Progenitor cell of endocrine pancreas (in vitro differentiated cells): Measurements from ENCODE around the gene SLITRK4. TPM values are rescaled to one million over a fixed set of nuclear protein-coding genes. Genes with fewer than 3 reads are reported as not detected.
A peak's percentile ranks its signal among the peaks of the same experiment; 100 is the strongest.

ENCODE experiments used
- DNase-seq: peaks from one replicate; pipeline ENCODE4 v3.0.0; 2021; ENCODE audit warnings: low spot score; ENCODE audit not compliant: unreplicated experiment
- H3K27ac Mint-ChIP-seq: 2 replicates; pipeline ENCODE4 v1.8.0; 2021; ENCODE audit warnings: mild to moderate bottlenecking, moderate library complexity, mixed read lengths
- H3K27me3 Mint-ChIP-seq: 2 replicates; pipeline ENCODE4 v1.8.0; 2021; ENCODE audit warnings: mixed read lengths
- H3K36me3 Mint-ChIP-seq: 2 replicates; pipeline ENCODE4 v1.8.0; 2022; ENCODE audit warnings: mixed read lengths; ENCODE audit not compliant: insufficient read depth
- H3K4me1 Mint-ChIP-seq: 2 replicates; pipeline ENCODE4 v1.8.0; 2021; ENCODE audit warnings: low read depth, mixed read lengths
- H3K4me3 Mint-ChIP-seq: 2 replicates; pipeline ENCODE4 v1.8.0; 2021; ENCODE audit warnings: low read depth, mild to moderate bottlenecking, moderate library complexity, mixed read lengths
- H3K9me3 Mint-ChIP-seq: 2 replicates; pipeline ENCODE4 v1.8.0; 2021; ENCODE audit warnings: low read depth, mixed read lengths
- CTCF ChIP-seq: fragments of 200-600 bp; sonication (generic); IDR thresholded peaks from one replicate; pipeline ENCODE4 v1.5.0; 2021; ENCODE audit warnings: antibody characterized with exemption, mild to moderate bottlenecking; ENCODE audit not compliant: unreplicated experiment
- long read RNA-seq: library from polyadenylated mRNA; unstranded; transcript quantifications from one replicate; pipeline ENCODE4 v2.0.0, GENCODE V29; 2020
- total RNA-seq: library from RNA; stranded (reverse); gene quantifications from 2 replicates; pipeline ENCODE4 v1.2.1, GENCODE V29; 2021

SLITRK4 gene, protein sequence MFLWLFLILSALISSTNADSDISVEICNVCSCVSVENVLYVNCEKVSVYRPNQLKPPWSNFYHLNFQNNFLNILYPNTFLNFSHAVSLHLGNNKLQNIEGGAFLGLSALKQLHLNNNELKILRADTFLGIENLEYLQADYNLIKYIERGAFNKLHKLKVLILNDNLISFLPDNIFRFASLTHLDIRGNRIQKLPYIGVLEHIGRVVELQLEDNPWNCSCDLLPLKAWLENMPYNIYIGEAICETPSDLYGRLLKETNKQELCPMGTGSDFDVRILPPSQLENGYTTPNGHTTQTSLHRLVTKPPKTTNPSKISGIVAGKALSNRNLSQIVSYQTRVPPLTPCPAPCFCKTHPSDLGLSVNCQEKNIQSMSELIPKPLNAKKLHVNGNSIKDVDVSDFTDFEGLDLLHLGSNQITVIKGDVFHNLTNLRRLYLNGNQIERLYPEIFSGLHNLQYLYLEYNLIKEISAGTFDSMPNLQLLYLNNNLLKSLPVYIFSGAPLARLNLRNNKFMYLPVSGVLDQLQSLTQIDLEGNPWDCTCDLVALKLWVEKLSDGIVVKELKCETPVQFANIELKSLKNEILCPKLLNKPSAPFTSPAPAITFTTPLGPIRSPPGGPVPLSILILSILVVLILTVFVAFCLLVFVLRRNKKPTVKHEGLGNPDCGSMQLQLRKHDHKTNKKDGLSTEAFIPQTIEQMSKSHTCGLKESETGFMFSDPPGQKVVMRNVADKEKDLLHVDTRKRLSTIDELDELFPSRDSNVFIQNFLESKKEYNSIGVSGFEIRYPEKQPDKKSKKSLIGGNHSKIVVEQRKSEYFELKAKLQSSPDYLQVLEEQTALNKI
- total RNA-seq: 14.5 and 15.7 TPM in 2 replicates
- long read RNA-seq, transcript SLITRK4-202 (2 exons, 3,074 nt): minor isoform, 18 of 70 reads
- long read RNA-seq, transcript SLITRK4-201 (2 exons, 3,357 nt): major isoform, 41 of 70 reads
- long read RNA-seq, partial matches to known transcripts: 0 of 70 reads
- long read RNA-seq, other reads (novel, unspliced or antisense): 11 of 70 reads

- peak; percentile 30 for DNase-seq
- H3K36me3 Mint-ChIP-seq: peaks cover 2% of the 10 kb centered on the region
- peaks cover 8% of the 10 kb centered on the region for H3K4me1 Mint-ChIP-seq
- H3K9me3 Mint-ChIP-seq: peaks cover 6% of the 10 kb centered on the region
- H3K27me3 Mint-ChIP-seq: no peaks in the 10 kb centered on the region
- H3K27ac Mint-ChIP-seq: peak within 1 kb of the TSS; percentile 92
- H3K4me3 Mint-ChIP-seq: peak within 1 kb of the TSS; percentile 87
- no peak for TF ChIP-seq CTCF
Observed at GRCh38 chrX:143635915-143636314, at the start of gene SLITRK4. TSS of gene SLITRK4 (minus strand) at chrX:143636101. CDS start at chrX:143631108, 4,993 bp downstream.

DNA sequence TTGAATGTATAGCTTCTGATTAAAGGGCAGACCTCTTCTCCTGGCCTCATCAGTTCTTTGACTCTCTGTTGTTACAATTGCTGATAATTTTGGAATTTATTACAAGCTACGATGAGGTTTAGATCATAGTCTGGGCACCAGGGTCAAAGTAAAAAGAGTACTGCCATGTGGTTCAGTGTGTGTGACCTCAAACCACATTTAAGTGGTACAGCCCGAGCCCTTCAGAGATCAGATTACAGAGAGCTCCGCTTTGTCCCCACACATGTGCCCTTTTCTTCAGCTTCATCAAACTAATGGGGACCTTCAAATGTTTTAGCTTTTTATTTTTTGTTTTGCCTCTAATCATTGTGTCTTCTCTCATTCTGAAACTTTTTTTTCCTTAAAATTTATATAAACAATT, 47.6 kb upstream of the SLITRK4 start:
- peaks cover 34% of the 10 kb centered on the region for H3K9me3 Mint-ChIP-seq
- DNase-seq: no peak
- H3K36me3 Mint-ChIP-seq: no peaks in the 10 kb centered on the region
- H3K27ac Mint-ChIP-seq: no peak overlapping the region
- H3K27me3 Mint-ChIP-seq: no peaks in the 10 kb centered on the region
- TF ChIP-seq CTCF: no peak
- H3K4me1 Mint-ChIP-seq: peaks cover 1% of the 10 kb centered on the region
- no peak overlapping the region for H3K4me3 Mint-ChIP-seq

GRCh38 chrX:143674926-143675325, 39.0 kb upstream of the SLITRK4 start:
- no peak overlapping the region for H3K27ac Mint-ChIP-seq

GRCh38 chrX:143669395-143669794, 33.5 kb upstream of the SLITRK4 start:
- Mint-ChIP-seq H3K27ac (no peak overlapping the region), H3K27me3 (no peaks in the 10 kb centered on the region), H3K4me3 (no peak overlapping the region), H3K9me3 (peaks cover 5% of the 10 kb centered on the region), H3K36me3 (no peaks in the 10 kb centered on the region), H3K4me1 (no peaks in the 10 kb centered on the region)
- no peak for DNase-seq
- peak; percentile 33 for TF ChIP-seq CTCF

More at GRCh38 chrX:143674926-143675325, 39.0 kb upstream of the SLITRK4 start:
- no peak for DNase-seq
- no peaks in the 10 kb centered on the region for H3K36me3 Mint-ChIP-seq
- peaks cover 13% of the 10 kb centered on the region for H3K9me3 Mint-ChIP-seq
- no peaks in the 10 kb centered on the region for H3K4me1 Mint-ChIP-seq
- H3K27me3 Mint-ChIP-seq: no peaks in the 10 kb centered on the region
- no peak for TF ChIP-seq CTCF
- no peak overlapping the region for H3K4me3 Mint-ChIP-seq

- Mint-ChIP-seq H3K4me1 (no peaks in the 10 kb centered on the region), H3K36me3 (no peaks in the 10 kb centered on the region), H3K4me3 (no peak overlapping the region), H3K27me3 (no peaks in the 10 kb centered on the region), H3K9me3 (peaks cover 12% of the 10 kb centered on the region), H3K27ac (no peak overlapping the region)
- TF ChIP-seq CTCF: peak; percentile 66
- DNase-seq: no peak
Observed at GRCh38 chrX:143664302-143664701, 28.4 kb upstream of the SLITRK4 start.
